HL-60/S4 treated with phorbol 12-myristate 13-acetate at 8.2 ng/mL for 4 days and 3 days (cell line): Measurements from ENCODE around the gene CLN5.
"Not testable (repeated sequence)": the region's sequence is repeated elsewhere in the genome, so short reads cannot be mapped to it uniquely, and the experiment has no call there.

ENCODE experiments used
- in situ Hi-C: fragments of 300-500 bp; cut with MboI; formaldehyde crosslinking; loops from 2 replicates; pipeline ENCODE4 v1.15.0; 2022; ENCODE audit warnings: low sequenced_read_pairs

The CLN5 gene

DNA sequence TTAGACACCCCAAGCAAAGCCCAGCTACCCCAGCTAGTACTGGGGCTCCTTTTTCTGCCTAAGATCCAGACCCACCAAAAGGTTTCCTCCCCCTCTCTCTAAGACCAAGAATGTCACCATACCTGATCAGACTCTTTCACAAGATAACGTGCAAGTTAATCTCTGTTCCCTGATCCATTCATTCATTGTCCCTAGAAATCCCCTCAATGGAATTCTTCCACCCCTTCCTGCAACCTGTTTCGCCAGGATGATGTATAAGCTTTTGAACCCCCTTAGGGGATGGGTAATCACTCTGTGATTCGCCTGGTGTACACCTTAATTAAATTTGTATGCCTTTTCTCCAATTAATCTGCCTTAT is 17.3 kb upstream of the CLN5 start:
- in situ Hi-C loops, result no loop called here

- in situ Hi-C loops, result no loop called here
Observed at GRCh38 chr13:76975863-76976262, 16.0 kb upstream of the CLN5 start.

GRCh38 chr13:76976490-76976889 is 15.4 kb upstream of the CLN5 start:
- in situ Hi-C loops, result no loop called here

GRCh38 chr13:76976929-76977328 is 15.0 kb upstream of the CLN5 start:
- in situ Hi-C loops, result no loop called here

GRCh38 chr13:76980075-76980718 is 11.7 kb upstream of the CLN5 start:
- in situ Hi-C loops, result no loop called here

- in situ Hi-C loops, result no loop called here
Observed at GRCh38 chr13:76982061-76982460, 9.8 kb upstream of the CLN5 start.

- in situ Hi-C loops, result no loop called here
Observed at GRCh38 chr13:76983676-76984075, 8.2 kb upstream of the CLN5 start.

DNA sequence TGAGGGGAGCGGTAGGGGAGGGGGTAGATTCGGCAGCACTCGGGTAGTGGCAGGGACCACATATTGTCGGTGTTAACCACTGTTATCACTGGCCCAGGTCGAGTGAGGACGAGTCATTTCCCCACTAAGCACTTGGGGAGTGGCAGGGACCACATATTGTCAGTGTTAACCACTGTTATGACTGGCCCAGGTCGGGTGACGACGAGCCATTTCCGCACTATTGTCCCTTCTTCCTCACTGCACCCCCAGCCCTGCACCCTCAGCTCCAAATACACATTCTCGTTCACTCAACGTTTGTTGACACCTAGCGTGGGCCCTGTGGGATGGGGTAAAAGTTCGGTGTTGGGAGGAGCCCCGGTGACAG is 467 bp upstream of the CLN5 start:
- in situ Hi-C loops, result no loop called here

DNA sequence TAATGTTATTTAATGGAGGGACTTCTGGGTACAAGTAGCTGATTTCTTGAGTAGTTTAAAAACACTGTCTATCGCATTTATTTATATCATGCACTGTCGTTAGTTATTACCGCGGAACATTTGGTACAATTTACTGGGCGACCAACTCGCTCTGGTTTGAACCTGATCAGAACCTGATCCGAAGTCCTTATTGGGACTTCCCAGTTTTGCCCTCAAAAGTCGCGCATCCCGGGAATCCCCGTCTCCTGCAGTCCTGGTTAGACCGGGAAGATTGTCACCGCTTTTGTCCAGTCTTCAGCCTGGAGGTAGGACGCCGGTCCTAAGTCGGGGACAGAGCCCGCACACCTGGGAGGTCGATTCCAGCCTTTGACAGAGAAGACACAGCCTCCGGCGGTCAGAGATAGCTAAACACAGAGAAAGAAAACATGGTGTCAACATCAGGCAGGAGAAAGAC is 694 bp downstream of the CLN5 start:
- in situ Hi-C loops, result no loop called here

DNA sequence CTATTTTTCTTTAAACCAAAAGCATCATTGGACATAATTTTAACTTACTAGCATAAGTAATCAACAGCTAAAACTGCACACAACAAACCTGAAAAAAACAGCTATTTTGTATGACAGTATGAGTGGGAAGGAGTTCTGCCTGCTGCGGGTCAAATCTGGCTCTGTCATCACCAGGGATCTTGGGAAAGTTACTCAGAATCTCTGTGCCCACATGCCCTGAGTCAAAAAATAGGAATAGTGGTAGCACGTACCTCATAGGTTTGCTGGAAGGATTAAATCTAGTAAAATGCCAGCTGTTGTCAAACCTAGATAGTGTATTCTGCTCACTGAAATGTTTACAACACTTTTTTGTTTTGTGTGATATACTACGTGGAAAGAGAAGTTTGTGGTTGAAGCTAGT is 1.1 kb downstream of the CLN5 start:
- in situ Hi-C loops, result no loop called here

DNA sequence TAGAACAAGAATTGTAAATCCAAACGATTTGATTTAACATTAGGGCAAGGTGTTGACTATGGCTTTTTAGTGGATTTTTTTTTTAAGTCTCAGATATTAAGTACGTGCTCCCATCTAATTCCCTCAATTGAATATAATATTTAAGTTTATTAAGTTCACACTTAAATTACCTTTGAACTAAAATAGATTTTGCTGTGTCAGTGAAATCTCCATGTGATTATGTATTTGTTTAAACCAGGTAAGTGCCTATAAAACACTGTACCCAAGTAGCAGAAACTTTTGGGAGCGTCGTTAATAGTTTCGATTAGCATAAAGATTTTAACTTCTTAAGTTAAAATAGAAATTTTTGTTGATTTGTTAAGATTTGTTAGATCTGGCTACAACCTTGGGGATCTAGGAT is 1.6 kb downstream of the CLN5 start:
- in situ Hi-C loops, result no loop called here

- in situ Hi-C loops, result no loop called here
Observed at GRCh38 chr13:76994281-76994680, 2.4 kb downstream of the CLN5 start.

DNA sequence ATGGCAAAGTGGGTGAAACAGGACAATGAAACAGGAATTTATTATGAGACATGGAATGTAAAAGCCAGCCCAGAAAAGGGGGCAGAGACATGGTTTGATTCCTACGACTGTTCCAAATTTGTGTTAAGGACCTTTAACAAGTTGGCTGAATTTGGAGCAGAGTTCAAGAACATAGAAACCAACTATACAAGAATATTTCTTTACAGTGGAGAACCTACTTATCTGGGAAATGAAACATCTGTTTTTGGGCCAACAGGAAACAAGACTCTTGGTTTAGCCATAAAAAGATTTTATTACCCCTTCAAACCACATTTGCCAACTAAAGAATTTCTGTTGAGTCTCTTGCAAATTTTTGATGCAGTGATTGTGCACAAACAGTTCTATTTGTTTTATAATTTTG is 8.6 kb downstream of the CLN5 start:
- in situ Hi-C loops, result no loop called here

DNA sequence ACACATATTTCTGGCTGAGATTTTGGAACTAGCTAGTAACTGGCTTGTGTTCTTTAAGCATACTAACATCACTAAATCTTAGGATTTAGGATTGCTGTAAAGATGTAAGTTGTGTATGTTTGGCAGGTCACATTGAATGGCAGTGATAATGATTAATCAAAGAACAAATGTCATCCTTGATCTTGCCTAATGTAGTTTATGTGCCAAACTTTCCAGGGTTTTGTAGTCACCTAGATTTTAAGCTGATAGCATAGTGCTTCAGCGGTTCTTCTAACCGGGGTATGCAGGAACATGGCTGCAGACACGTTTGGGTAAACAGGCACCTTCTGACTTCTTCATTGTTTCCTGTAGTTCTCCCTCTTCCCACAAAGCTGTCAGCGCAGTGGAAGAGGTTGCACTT is 9.7 kb downstream of the CLN5 start:
- in situ Hi-C loops, result no loop called here

DNA sequence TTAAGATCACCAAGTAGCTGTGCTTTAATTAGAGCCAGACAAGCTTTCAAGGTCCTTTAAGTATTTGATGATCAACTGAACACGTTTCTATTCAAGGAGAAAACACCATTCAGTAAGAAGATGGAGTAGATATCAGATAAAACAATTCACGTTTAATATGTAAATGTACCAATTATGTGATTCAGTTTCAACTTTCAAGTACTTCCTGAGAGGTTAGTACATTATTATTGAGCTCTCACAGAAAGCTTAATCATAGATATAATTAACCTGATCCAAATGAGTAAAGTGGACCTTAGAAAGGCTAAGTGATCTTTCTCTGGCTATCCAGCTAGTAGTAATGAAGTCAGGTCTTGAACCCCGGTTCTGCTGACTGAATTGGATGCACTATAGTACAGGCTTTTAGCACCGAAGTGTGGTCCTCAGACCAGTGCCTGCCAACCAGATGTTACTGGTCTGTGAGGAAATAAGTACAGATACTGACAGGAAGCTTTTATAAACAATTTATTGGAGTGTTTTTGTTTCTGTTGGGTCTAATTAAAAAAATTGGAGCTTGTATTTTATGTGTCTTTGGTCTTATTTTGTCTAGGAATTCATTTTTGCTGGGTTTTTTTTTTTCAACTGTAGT is 10.2 kb downstream of the CLN5 start:
- in situ Hi-C loops, result no loop called here

- in situ Hi-C loops, result no loop called here
Observed at GRCh38 chr13:77002590-77003190, 10.8 kb downstream of the CLN5 start.

GRCh38 chr13:77008337-77008736 is 16.5 kb downstream of the CLN5 start:
- in situ Hi-C loops, result not testable (repeated sequence)

GRCh38 chr13:77009011-77009410 is 17.1 kb downstream of the CLN5 start:
- in situ Hi-C loops, result no loop called here

- in situ Hi-C loops, result not testable (repeated sequence)
Observed at GRCh38 chr13:77009719-77010118, 17.8 kb downstream of the CLN5 start.

DNA sequence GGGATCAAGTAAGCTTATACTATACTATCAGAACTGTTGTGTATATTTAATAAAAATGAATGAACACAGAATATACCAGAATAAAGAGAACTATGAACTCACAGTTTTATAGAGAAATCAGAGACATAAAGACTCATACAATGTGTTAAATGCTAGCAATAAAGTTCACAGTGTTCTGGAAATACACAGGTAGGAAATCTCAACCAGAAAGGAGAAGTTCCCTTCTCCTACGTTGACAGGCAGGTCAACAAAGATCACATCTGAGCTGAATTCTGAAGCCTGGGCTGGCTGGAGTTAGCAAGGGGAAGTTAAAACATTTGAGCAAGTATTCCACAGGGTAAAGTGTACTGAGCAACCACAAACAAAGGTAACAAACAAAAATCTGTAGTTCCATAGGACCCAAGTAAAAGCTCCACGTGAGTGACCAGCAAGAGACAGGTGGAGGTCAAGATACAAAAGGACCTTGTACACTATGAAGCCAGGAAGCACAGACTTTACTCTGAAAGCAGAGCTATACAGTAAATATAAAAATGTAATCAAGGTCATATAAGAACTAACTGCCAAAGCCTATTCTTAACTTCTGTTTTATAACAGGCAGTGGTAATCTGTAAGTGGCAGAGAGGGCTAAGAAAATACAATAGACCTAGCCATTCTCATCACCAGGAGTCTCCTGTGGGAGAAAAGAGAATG is 22.1 kb downstream of the CLN5 start:
- in situ Hi-C loops, result no loop called here

DNA sequence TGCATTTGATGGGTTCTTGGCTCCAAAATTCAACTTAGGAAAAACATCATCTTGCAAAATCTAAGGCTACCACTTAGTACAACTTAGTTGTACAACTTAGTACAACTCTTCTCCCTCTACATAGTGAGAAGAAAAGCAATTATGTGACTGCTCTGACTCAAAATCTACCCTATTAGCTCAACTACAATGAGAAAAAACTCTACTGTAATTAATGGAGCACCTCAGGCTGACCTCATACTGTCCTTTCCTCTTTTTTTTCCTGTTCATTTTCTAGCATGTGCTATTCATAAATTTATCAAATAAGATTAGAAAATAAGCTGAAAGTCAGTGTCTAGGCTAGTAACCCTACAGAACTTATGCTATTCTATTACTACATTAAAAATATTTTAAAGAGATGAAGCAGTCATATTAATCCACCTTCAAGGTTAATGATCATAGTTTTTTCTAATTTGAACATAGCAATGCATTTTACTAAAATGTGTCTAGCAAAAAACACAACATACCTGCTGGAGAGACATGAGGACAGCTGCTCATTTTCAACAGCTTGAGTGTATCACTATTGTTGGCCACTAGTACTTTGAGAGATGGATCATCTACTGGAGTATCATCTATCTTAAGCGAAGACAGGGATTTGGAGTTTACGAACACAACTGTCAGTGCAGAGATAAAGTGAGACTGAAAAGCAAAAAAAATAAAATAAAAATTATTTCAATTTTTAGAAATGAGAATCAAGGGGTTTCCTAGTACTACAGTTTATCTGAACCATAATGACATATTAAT is 23.2 kb downstream of the CLN5 start:
- in situ Hi-C loops, result no loop called here
